BJ (cell line): ENCODE data around the gene CEP192. TPM values are rescaled to one million over a fixed set of nuclear protein-coding genes. Genes with fewer than 3 reads are reported as not detected.

Source experiments
- CTCF ChIA-PET: fragments of 350-600 bp; formaldehyde crosslinking; extraction: SDS; loops from one replicate; lab custom pipeline; 2021; ENCODE audit warnings: antibody characterized with exemption, inconsistent platforms; lab: Yijun Ruan, JAX
- POLR2A ChIA-PET: fragments of 300-600 bp; sonication (Branson Sonifier 250); formaldehyde crosslinking; extraction: SDS; loops from one replicate; lab custom pipeline; 2021; ENCODE audit warnings: antibody characterized with exemption; lab: Charles Lee
- DNase-seq: peaks from one replicate; pipeline ENCODE4 v3.0.0-alpha.2; 2011; ENCODE audit warnings: low read depth
- H3K27me3 ChIP-seq: 2 replicates; pipeline ENCODE4 v1.6.0; 2011; ENCODE audit warnings: low read length; ENCODE audit not compliant: control insufficient read depth, insufficient read depth
- H3K36me3 ChIP-seq: 2 replicates; pipeline ENCODE4 v1.5.1; 2011; ENCODE audit warnings: low read length; ENCODE audit not compliant: control insufficient read depth, insufficient read depth
- H3K4me3 ChIP-seq: 2 replicates; pipeline ENCODE4 v1.5.1; 2011; ENCODE audit warnings: low read depth, mild to moderate bottlenecking, control low read depth, low read length
- CTCF ChIP-seq: IDR thresholded peaks from 2 replicates; pipeline ENCODE4 v1.5.1; 2011; ENCODE audit warnings: low read depth, mild to moderate bottlenecking, control low read depth, inconsistent platforms, low read length, moderate library complexity; ENCODE audit not compliant: insufficient read depth
- polyA plus RNA-seq: library from polyadenylated mRNA; depleted of rRNA; stranded (reverse); fragments of >200 nt; gene quantifications from 2 replicates; pipeline ENCODE4 v1.2.3, GENCODE V29; 2011

Gene CEP192
- polyA plus RNA-seq, 1 experiment: 13.3 TPM

- Histone ChIP-seq H3K27me3 (no peaks in the 10 kb centered on the region), H3K36me3 (peaks cover 1% of the 10 kb centered on the region), H3K4me3 (no peak overlapping the region)
- TF ChIP-seq CTCF: no peak
- no peak for DNase-seq
- CTCF ChIA-PET: interaction anchor here (1.4 to 1.7 kb wide), 2 partner anchors 21 to 35 kb away, joined by 3 to 5 read pairs; no protein-coding TSS in a partner anchor
- POLR2A ChIA-PET: no interaction called here
These were observed 133.2 kb downstream of the CEP192 start for GRCh38 chr18:13124411-13124810.

GRCh38 chr18:13125191-13125590 is 134.0 kb downstream of the CEP192 start:
- ChIA-PET POLR2A (no interaction called here), CTCF (interaction anchor here (1.1 kb wide), 1 partner anchor 34 kb away, joined by 4 read pairs; no protein-coding TSS in a partner anchor)
- no peak overlapping the region for H3K4me3 ChIP-seq
- H3K36me3 ChIP-seq: peaks cover 1% of the 10 kb centered on the region
- DNase-seq: no peak
- no peaks in the 10 kb centered on the region for H3K27me3 ChIP-seq
- no peak for TF ChIP-seq CTCF

- no peaks in the 10 kb centered on the region for H3K27me3 ChIP-seq
- no peak overlapping the region for H3K4me3 ChIP-seq
- no peak for TF ChIP-seq CTCF
- ChIA-PET POLR2A (no interaction called here), CTCF (interaction anchor here (1.3 kb wide), 1 partner anchor 33 kb away, joined by 3 read pairs; no protein-coding TSS in a partner anchor)
- peaks cover 1% of the 10 kb centered on the region for H3K36me3 ChIP-seq
- DNase-seq: no peak
These were observed 135.9 kb downstream of the CEP192 start for GRCh38 chr18:13126966-13127598.

- DNase-seq: no peak
- ChIA-PET CTCF (no interaction called here), POLR2A (no interaction called here)
- no peak overlapping the region for H3K4me3 ChIP-seq
- no peaks in the 10 kb centered on the region for H3K27me3 ChIP-seq
- H3K36me3 ChIP-seq: peaks cover 1% of the 10 kb centered on the region
- TF ChIP-seq CTCF: no peak
These were observed 140.1 kb downstream of the CEP192 start for GRCh38 chr18:13131283-13131682.

- Histone ChIP-seq H3K27me3 (no peaks in the 10 kb centered on the region), H3K4me3 (no peak overlapping the region), H3K36me3 (no peaks in the 10 kb centered on the region)
- TF ChIP-seq CTCF: no peak
- DNase-seq: no peak
- POLR2A ChIA-PET: no interaction called here
- CTCF ChIA-PET: no interaction called here
These were observed 143.6 kb downstream of the CEP192 start for GRCh38 chr18:13134551-13135401.
